Stomach smooth muscle (tissue), 2 donors: ENCODE measurements around the gene FNBP1.

Experiments used
- H3K27ac ChIP-seq: one replicate; pipeline ENCODE4 v1.7.0; 2013; ENCODE audit warnings: mild to moderate bottlenecking, low read length, inconsistent platforms
- H3K27me3 ChIP-seq, 2 donors: one replicate each; pipeline ENCODE4 v1.7.0; 2013; ENCODE audit warnings: low read length in 2 of 2; ENCODE audit not compliant: insufficient read depth in 2 of 2, control insufficient read depth in 1 of 2
- H3K36me3 ChIP-seq, 2 donors: one replicate each; pipeline ENCODE4 v1.7.0; 2013; ENCODE audit warnings: low read length in 2 of 2; ENCODE audit not compliant: control insufficient read depth in 2 of 2, insufficient read depth in 2 of 2
- H3K4me1 ChIP-seq: one replicate; pipeline ENCODE4 v1.7.0; 2013; ENCODE audit warnings: low read length; ENCODE audit not compliant: control insufficient read depth, insufficient read depth
- H3K4me3 ChIP-seq, 2 donors: one replicate each; pipeline ENCODE4 v1.7.0; 2013; ENCODE audit warnings: low read length in 2 of 2
- H3K9ac ChIP-seq, 2 donors: one replicate each; pipeline ENCODE4 v1.7.0; 2013; ENCODE audit warnings: low read length in 2 of 2, mild to moderate bottlenecking in 1 of 2
- H3K9me3 ChIP-seq, 2 donors: one replicate each; pipeline ENCODE4 v1.7.0; 2013; ENCODE audit warnings: low read length in 2 of 2; ENCODE audit not compliant: control insufficient read depth in 2 of 2
- donor health status: healthy.
- donor health status: Pancreatic carcinoma.

FNBP1 gene

DNA sequence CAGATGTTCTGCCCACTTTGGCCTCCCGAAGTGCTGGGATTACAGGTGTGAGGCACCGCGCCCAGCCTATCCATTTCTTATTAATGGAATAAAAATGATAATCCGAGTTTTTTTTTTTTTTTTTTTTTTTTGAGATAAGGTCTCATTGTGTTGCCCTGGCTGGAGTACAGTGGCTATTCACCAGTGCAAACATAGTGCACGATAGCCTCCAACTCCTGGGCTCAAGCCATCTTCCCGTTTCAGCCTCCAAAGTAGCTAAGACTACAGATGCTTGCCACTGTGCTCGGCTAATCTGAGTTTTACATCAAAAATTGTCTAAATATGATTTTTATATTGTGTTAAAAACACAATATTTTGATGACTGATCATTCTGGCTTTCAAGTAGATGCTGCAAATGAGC, 17.3 kb upstream of the FNBP1 start:
- H3K27me3 ChIP-seq, result no peaks in the 10 kb centered on the region
- H3K27ac ChIP-seq, result no peak overlapping the region
- peaks cover 7% of the 10 kb centered on the region for H3K4me1 ChIP-seq
- H3K9me3 ChIP-seq, result no peaks in the 10 kb centered on the region
- H3K36me3 ChIP-seq, result peaks cover 2% of the 10 kb centered on the region in 2 donors
- H3K4me3 ChIP-seq, result no peak overlapping the region
- no peak overlapping the region for H3K9ac ChIP-seq

- Histone ChIP-seq H3K27me3 (no peaks in the 10 kb centered on the region), H3K36me3 (peaks cover 2% of the 10 kb centered on the region in 2 donors), H3K27ac (no peak overlapping the region), H3K9me3 (no peaks in the 10 kb centered on the region), H3K4me3 (no peak overlapping the region), H3K4me1 (peaks cover 16% of the 10 kb centered on the region), H3K9ac (no peak overlapping the region)
Observed at GRCh38 chr9:130058887-130059286, 15.9 kb upstream of the FNBP1 start.

DNA sequence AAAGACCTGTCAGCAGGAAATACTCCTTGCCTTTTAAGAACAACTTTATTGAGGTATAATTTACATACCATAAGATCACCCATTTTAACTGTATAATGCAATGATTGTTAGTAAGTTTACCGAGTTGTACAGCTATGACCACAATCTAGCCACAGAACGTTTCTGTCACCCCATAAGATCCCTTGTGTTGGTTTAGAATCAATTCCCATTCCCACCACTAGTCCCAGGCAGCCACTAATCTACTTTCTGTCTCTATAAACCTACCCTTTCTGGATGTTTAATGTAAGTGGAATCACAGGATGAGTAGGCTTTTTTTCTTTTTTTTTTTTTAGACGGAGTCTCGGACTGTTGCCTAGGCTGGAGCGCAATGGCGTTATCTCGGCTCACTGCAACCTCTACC, 15.2 kb upstream of the FNBP1 start:
- H3K36me3 ChIP-seq, result peaks cover 2% of the 10 kb centered on the region in 2 donors
- H3K4me3 ChIP-seq, result no peak overlapping the region
- H3K4me1 ChIP-seq, result peaks cover 18% of the 10 kb centered on the region
- no peaks in the 10 kb centered on the region for H3K27me3 ChIP-seq
- no peak overlapping the region for H3K9ac ChIP-seq
- no peak overlapping the region for H3K27ac ChIP-seq
- no peaks in the 10 kb centered on the region for H3K9me3 ChIP-seq

DNA sequence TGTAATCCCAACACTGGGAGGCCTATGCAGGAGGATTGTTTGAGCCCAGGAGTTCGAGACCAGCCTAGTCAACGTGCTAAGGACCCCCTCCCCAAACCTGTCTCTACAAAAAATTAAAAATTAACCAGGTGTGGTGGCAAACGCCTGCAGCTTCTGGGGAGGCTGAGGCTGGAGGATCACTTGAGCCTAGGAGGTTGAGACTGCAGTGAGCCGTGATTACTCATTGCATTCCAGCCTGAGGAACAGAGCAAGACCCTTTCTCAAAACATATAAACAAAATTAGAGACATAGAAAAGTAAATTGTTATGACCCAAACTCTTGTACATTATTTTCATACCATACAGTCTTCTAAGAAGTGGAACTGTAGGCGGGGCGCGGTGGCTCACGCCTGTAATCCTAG, 11.8 kb upstream of the FNBP1 start:
- Histone ChIP-seq H3K4me3 (peak overlapping the region; percentile 84 to 95), H3K9me3 (no peaks in the 10 kb centered on the region), H3K27ac (peak overlapping the region; percentile 83), H3K9ac (peak overlapping the region; percentile 92 to 96), H3K36me3 (peaks cover 2% of the 10 kb centered on the region in 2 donors), H3K4me1 (peaks cover 28% of the 10 kb centered on the region), H3K27me3 (no peaks in the 10 kb centered on the region)

DNA sequence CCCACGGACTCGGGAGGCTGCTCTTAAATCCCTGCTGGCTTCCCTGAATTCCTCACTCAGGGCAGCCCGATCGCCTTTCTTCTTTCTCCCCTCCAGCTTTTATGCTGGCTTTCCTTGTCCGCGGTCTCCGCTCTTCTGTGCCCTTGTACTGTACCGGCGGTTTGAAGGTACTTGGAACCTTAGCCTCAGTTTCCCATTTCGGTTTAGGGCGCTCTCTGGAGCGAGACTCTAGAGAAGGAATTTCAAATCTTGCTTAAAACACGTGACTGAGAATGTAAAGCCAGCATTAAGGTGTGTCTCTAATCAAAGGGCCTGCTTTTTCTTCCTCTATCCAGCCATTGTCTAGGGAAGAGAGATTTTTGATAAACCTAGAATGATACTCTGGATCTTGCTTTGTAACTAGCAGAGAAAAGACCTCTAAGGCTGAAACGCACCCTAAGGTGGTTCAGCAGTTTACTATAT, 11.4 kb upstream of the FNBP1 start:
- Histone ChIP-seq H3K36me3 (peaks cover 2% of the 10 kb centered on the region in 2 donors), H3K4me3 (peak overlapping the region; percentile 84 to 95), H3K9me3 (no peaks in the 10 kb centered on the region), H3K27me3 (no peaks in the 10 kb centered on the region), H3K4me1 (peaks cover 28% of the 10 kb centered on the region), H3K9ac (peak overlapping the region; percentile 92 to 96), H3K27ac (peak overlapping the region; percentile 83)

GRCh38 chr9:130053504-130054324, 10.7 kb upstream of the FNBP1 start, which contains the start of gene GPR107:
Gene GPR107, plus strand, starts transcription at chr9:130053906. Its CDS starts 27 bp downstream, at chr9:130053933.
- Histone ChIP-seq H3K4me3 (peak within 1 kb of the TSS; percentile 84 to 95), H3K27me3 (no peaks in the 10 kb centered on the region), H3K9ac (peak within 1 kb of the TSS; percentile 92 to 96), H3K9me3 (no peaks in the 10 kb centered on the region), H3K4me1 (peaks cover 27% of the 10 kb centered on the region), H3K27ac (peak within 1 kb of the TSS; percentile 83), H3K36me3 (peaks cover 1 to 2% of the 10 kb centered on the region in 2 donors)

DNA sequence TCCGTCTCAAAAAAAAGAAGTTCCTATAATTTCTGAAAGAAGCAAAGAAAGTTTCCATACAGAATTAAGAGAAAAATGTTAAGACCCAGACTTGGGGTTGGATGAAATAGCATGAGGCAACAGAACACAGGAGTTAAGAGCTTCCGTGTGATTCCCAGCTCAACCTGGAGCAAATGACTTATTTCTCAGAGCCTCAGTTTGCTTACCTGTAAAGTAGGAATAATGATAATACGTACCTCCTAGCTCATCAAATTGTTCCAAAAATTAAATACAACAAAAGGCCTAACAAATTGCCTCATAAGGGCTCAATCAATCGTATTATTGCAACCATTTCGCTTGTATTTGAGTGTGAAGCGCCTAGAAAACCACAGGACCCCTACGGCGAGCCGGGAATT, 10.1 kb upstream of the FNBP1 start:
- Histone ChIP-seq H3K36me3 (peaks cover 0 to 2% of the 10 kb centered on the region in 2 donors), H3K4me1 (peaks cover 24% of the 10 kb centered on the region), H3K27ac (peak overlapping the region; percentile 83), H3K27me3 (no peaks in the 10 kb centered on the region), H3K4me3 (peak overlapping the region; percentile 84 to 95), H3K9me3 (no peaks in the 10 kb centered on the region), H3K9ac (peak overlapping the region; percentile 92 to 96)

GRCh38 chr9:130051855-130052254, 8.9 kb upstream of the FNBP1 start:
- Histone ChIP-seq H3K9ac (no peak overlapping the region), H3K9me3 (no peaks in the 10 kb centered on the region), H3K4me1 (peaks cover 21% of the 10 kb centered on the region), H3K36me3 (no peaks in the 10 kb centered on the region), H3K4me3 (no peak overlapping the region), H3K27ac (no peak overlapping the region), H3K27me3 (no peaks in the 10 kb centered on the region)

- peaks cover 21% of the 10 kb centered on the region for H3K4me1 ChIP-seq
- H3K9me3 ChIP-seq, result no peaks in the 10 kb centered on the region
- no peak overlapping the region for H3K27ac ChIP-seq
- no peaks in the 10 kb centered on the region for H3K36me3 ChIP-seq
- no peaks in the 10 kb centered on the region for H3K27me3 ChIP-seq
- H3K4me3 ChIP-seq, result no peak overlapping the region
- H3K9ac ChIP-seq, result no peak overlapping the region
Observed at GRCh38 chr9:130050462-130050861, 7.5 kb upstream of the FNBP1 start.

DNA sequence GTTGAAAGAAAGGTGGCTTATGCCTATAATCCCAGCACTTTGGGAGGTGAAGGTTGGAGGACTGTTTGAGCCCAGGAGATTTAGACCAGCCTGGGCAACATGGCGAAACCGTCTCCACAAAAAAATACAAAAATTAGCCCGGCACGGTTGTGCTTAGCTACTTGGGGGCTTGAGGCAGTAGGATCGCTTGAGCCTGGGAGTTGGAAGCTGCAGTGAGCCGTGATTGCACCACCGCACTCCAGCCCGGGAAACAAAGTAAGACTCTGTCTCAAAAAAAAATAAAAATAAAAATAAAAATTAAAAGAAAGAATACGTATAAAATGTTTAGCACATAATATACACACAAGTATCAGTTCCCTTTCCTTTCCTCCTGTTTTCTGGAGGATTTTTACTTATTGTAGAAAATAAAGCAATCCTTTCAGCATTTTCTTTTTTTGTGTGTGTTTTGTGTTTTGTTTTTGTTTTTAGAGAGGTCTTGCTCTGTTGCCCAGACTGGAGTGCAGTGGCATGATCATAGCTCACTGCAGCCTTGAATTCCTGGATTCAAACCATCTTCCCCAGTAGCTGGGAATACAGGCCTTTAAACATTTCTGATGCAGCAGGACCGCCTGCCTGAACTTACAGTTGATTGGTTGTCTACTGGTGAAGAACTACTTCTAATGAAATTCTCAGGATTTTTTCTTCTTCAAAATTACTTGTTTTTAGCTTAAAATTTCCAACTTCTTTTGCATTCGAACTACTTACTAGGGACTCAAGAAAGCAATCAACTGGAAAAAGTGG, 6.6 kb upstream of the FNBP1 start:
- no peaks in the 10 kb centered on the region for H3K27me3 ChIP-seq
- no peak overlapping the region for H3K27ac ChIP-seq
- no peak overlapping the region for H3K4me3 ChIP-seq
- H3K9ac ChIP-seq, result no peak overlapping the region
- peaks cover 21% of the 10 kb centered on the region for H3K4me1 ChIP-seq
- no peaks in the 10 kb centered on the region for H3K36me3 ChIP-seq
- H3K9me3 ChIP-seq, result no peaks in the 10 kb centered on the region
